H9 (cell line): ENCODE measurements around the gene PAAF1. TPM values are rescaled to one million over a fixed set of nuclear protein-coding genes. Genes with fewer than 3 reads are reported as not detected.

Experiments
- DNase-seq: peaks from one replicate; pipeline ENCODE4 v3.0.0-alpha.2; 2017
- H2AFZ ChIP-seq: one replicate; pipeline ENCODE4 v1.6.1; 2013; ENCODE audit warnings: mild to moderate bottlenecking, low read length, control low read depth, moderate library complexity
- H2AK5ac ChIP-seq: 2 replicates; pipeline ENCODE4 v1.6.1; 2013; ENCODE audit warnings: low read length, control low read depth, mixed read lengths; ENCODE audit not compliant: insufficient read length
- H2BK120ac ChIP-seq: one replicate; pipeline ENCODE4 v1.6.1; 2013; ENCODE audit warnings: low read depth, mild to moderate bottlenecking, low read length, control low read depth, inconsistent platforms; ENCODE audit not compliant: poor library complexity, severe bottlenecking
- H2BK12ac ChIP-seq: 2 replicates; pipeline ENCODE4 v1.6.1; 2013; ENCODE audit warnings: low read length, control low read depth, mixed read lengths, low read depth; ENCODE audit not compliant: insufficient read length
- H2BK15ac ChIP-seq: 2 replicates; pipeline ENCODE4 v1.6.1; 2013; ENCODE audit warnings: low read depth, low read length, control low read depth
- H2BK20ac ChIP-seq: one replicate; pipeline ENCODE4 v1.6.1; 2013; ENCODE audit warnings: low read depth, mild to moderate bottlenecking, low read length, control low read depth, inconsistent platforms; ENCODE audit not compliant: poor library complexity, severe bottlenecking
- H2BK5ac ChIP-seq: 2 replicates; pipeline ENCODE4 v1.6.1; 2013; ENCODE audit warnings: low read length, control low read depth, mixed read lengths; ENCODE audit not compliant: insufficient read length
- H3K14ac ChIP-seq: 2 replicates; pipeline ENCODE4 v1.6.1; 2013; ENCODE audit warnings: low read length, control low read depth; ENCODE audit not compliant: insufficient read depth
- H3K18ac ChIP-seq: 2 replicates; pipeline ENCODE4 v1.6.1; 2013; ENCODE audit warnings: low read depth, mild to moderate bottlenecking, mixed read lengths, low read length, control low read depth; ENCODE audit not compliant: insufficient read length
- H3K23ac ChIP-seq: 2 replicates; pipeline ENCODE4 v1.6.1; 2013; ENCODE audit warnings: low read length, control low read depth, mixed read lengths, low read depth; ENCODE audit not compliant: insufficient read length
- H3K23me2 ChIP-seq: 2 replicates; pipeline ENCODE4 v1.6.1; 2013; ENCODE audit warnings: low read depth, mild to moderate bottlenecking, mixed read lengths, low read length, control low read depth; ENCODE audit not compliant: insufficient read length, poor library complexity, severe bottlenecking
- H3K27ac ChIP-seq: 2 replicates; pipeline ENCODE4 v1.5.1; 2013; ENCODE audit warnings: low read length, control low read depth, mixed read lengths, low read depth; ENCODE audit not compliant: insufficient read length
- H3K27me3 ChIP-seq: 2 replicates; pipeline ENCODE4 v1.6.1; 2013; ENCODE audit warnings: low read length, control low read depth, inconsistent platforms; ENCODE audit not compliant: insufficient read depth
- H3K4ac ChIP-seq: 2 replicates; pipeline ENCODE4 v1.6.1; 2013; ENCODE audit warnings: low read depth, mild to moderate bottlenecking, control low read depth, inconsistent platforms, low read length, moderate library complexity
- H3K4me1 ChIP-seq: 2 replicates; pipeline ENCODE4 v1.6.1; 2013; ENCODE audit warnings: low read length, control low read depth, inconsistent platforms; ENCODE audit not compliant: insufficient read depth
- H3K4me2 ChIP-seq: 2 replicates; pipeline ENCODE4 v1.6.1; 2013; ENCODE audit warnings: low read length, control low read depth, mixed read lengths; ENCODE audit not compliant: insufficient read length, insufficient read depth
- H3K56ac ChIP-seq: 2 replicates; pipeline ENCODE4 v1.6.1; 2013; ENCODE audit warnings: low read depth, mild to moderate bottlenecking, mixed read lengths, low read length, control low read depth; ENCODE audit not compliant: insufficient read length
- H3K79me1 ChIP-seq: 2 replicates; pipeline ENCODE4 v1.6.1; 2013; ENCODE audit warnings: low read depth, mild to moderate bottlenecking, moderate library complexity, low read length, control low read depth, inconsistent platforms; ENCODE audit not compliant: insufficient read depth, poor library complexity, severe bottlenecking
- H3K79me2 ChIP-seq: 2 replicates; pipeline ENCODE4 v1.6.1; 2013; ENCODE audit warnings: low read length, control low read depth, inconsistent platforms; ENCODE audit not compliant: insufficient read depth
- H3K9ac ChIP-seq: 2 replicates; pipeline ENCODE4 v1.6.1; 2013; ENCODE audit warnings: low read length, control low read depth, mixed read lengths; ENCODE audit not compliant: insufficient read length; ENCODE audit errors: extremely low read depth
- H3K9me3 ChIP-seq: one replicate; pipeline ENCODE4 v1.6.1; 2013; ENCODE audit warnings: low read depth, low read length, inconsistent platforms; ENCODE audit not compliant: control insufficient read depth
- H3T11ph ChIP-seq: one replicate; pipeline ENCODE4 v1.6.1; 2013; ENCODE audit warnings: mild to moderate bottlenecking, low read length, control low read depth, inconsistent platforms
- H4K20me1 ChIP-seq: one replicate; pipeline ENCODE4 v1.6.1; 2013; ENCODE audit not compliant: control insufficient read depth, insufficient read length, insufficient read depth
- H4K5ac ChIP-seq: 2 replicates; pipeline ENCODE4 v1.6.1; 2013; ENCODE audit warnings: low read depth, mild to moderate bottlenecking, mixed read lengths, low read length, control low read depth; ENCODE audit not compliant: insufficient read length
- H4K8ac ChIP-seq: replicated peaks from 2 replicates; pipeline ENCODE4 v1.6.1; 2013; ENCODE audit warnings: low read length, control low read depth, mixed read lengths, low read depth; ENCODE audit not compliant: insufficient read length
- H4K91ac ChIP-seq: 2 replicates; pipeline ENCODE4 v1.6.1; 2013; ENCODE audit warnings: low read depth, mild to moderate bottlenecking, moderate library complexity, mixed read lengths, low read length, control low read depth; ENCODE audit not compliant: insufficient read length
- H3K27ac Mint-ChIP-seq, 3 experiments: 2 replicates in 2 of 3; 3 replicates in 1 of 3; pipeline ENCODE4 v1.8.0; 2020 to 2021; ENCODE audit warnings: mixed read lengths in 3 of 3, mild to moderate bottlenecking in 1 of 3, moderate library complexity in 1 of 3
- H3K27me3 Mint-ChIP-seq: 2 replicates; pipeline ENCODE4 v1.8.0; 2021; ENCODE audit warnings: low read depth, mild to moderate bottlenecking, moderate library complexity, mixed read lengths
- H3K36me3 Mint-ChIP-seq, 3 experiments: 2 replicates in 2 of 3; 3 replicates in 1 of 3; pipeline ENCODE4 v1.8.0; 2020 to 2021; ENCODE audit warnings: low read depth in 3 of 3, mixed read lengths in 3 of 3; ENCODE audit not compliant: insufficient read depth in 1 of 3
- H3K4me1 Mint-ChIP-seq, 2 experiments: 2 replicates each; pipeline ENCODE4 v1.8.0; 2020; ENCODE audit warnings: mixed read lengths in 2 of 2
- H3K4me3 Mint-ChIP-seq, 2 experiments: 2 replicates in 1 of 2; 3 replicates in 1 of 2; pipeline ENCODE4 v1.8.0; 2020 to 2021; ENCODE audit warnings: mild to moderate bottlenecking in 2 of 2, mixed read lengths in 2 of 2, moderate library complexity in 1 of 2
- H3K9me3 Mint-ChIP-seq, 2 experiments: 2 replicates in 1 of 2; 3 replicates in 1 of 2; pipeline ENCODE4 v1.8.0; 2020; ENCODE audit warnings: mild to moderate bottlenecking in 2 of 2, mixed read lengths in 2 of 2, moderate library complexity in 1 of 2
- whole genome bisulfite sequencing: extraction: QIAGEN DNeasy Blood & Tissue Kit; methylation state at CpG from one replicate; pipeline ENCODE4 v1.1.7; 2013; ENCODE audit warnings: missing lambda C conversion rate, low lambda C conversion rate, mixed read lengths; ENCODE audit not compliant: insufficient read length; ENCODE audit errors: extremely low coverage; 5-methylcytosine and 5-hydroxymethylcytosine counted together
- total RNA-seq: library from RNA; stranded (reverse); gene quantifications from 2 replicates; pipeline ENCODE4 v1.2.1, GENCODE V29; 2021
- TF ChIP-seq, protein P1 (sequence below): fragments of 200-600 bp; sonication (generic); conservative IDR thresholded peaks from 3 replicates; pipeline ENCODE4 v1.8.0; 2021; ENCODE audit warnings: antibody characterized with exemption, mild to moderate bottlenecking

Gene PAAF1
- total RNA-seq, 1 experiment from 2014 or later = 24.3 TPM

DNA sequence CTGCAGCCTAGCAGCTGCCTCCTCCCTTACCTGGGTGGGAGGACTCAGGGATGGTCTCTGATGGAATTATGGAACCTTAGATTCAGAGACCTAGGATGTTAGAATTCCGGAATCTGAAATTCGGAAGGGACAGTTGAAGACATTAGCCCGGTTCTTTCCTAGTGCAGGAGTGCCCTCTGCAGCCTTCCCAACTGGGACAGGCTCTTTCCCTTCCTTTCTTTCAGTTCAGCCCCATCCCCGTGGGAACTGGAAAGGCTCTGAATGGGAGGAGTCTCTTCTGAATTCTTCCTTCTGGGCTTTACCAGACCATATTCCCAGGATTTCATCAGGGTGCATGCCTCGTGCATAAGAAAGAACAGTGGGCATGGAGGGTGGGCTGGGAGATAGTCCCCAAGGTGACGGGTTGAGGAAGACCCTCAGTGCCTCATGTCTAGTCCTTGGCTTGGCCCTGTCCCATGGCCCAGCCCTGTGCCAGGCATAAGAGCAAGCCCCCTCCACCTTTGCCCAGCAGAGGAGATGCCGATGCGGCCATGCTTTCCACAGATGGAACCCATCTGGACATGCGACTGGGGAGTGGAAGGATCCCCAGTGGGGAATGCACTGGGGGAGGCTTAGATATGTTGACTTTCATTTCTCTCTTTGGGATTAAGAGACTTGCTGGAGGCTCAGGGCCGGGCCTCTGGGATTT, 88.4 kb downstream of the PAAF1 start:
- no peaks in the 10 kb centered on the region for H3K23me2 ChIP-seq
- no peak for DNase-seq

More for the DNA sequence above, 88.4 kb downstream of the PAAF1 start:
- Histone ChIP-seq H2BK5ac (no peak overlapping the region), H2BK120ac (no peak overlapping the region), H3K27me3 (no peaks in the 10 kb centered on the region), H3K23ac (no peak overlapping the region), H3K56ac (no peak overlapping the region), H3K79me1 (no peaks in the 10 kb centered on the region), H4K8ac (no peak overlapping the region), H3K14ac (no peak overlapping the region), H3K18ac (no peak overlapping the region), H2BK15ac (no peak overlapping the region), H3K4me1 (no peaks in the 10 kb centered on the region), H3K9ac (no peak overlapping the region), H3K79me2 (no peaks in the 10 kb centered on the region), H4K20me1 (no peaks in the 10 kb centered on the region), H2AK5ac (no peak overlapping the region), H3K9me3 (no peaks in the 10 kb centered on the region), H2AFZ (no peak overlapping the region), H4K5ac (no peak overlapping the region), H3K4me2 (no peak overlapping the region), H2BK20ac (no peak overlapping the region), H2BK12ac (no peak overlapping the region), H3K4ac (no peak overlapping the region), H3T11ph (no peak overlapping the region), H3K27ac (no peak overlapping the region), H4K91ac (no peak overlapping the region)
- H3K36me3 Mint-ChIP-seq = no peaks in the 10 kb centered on the region
- peak overlapping the region; percentile 17 to 50; a peak in 2 of 5 replicates for H3K4me3 Mint-ChIP-seq
- no peak overlapping the region for H3K27ac Mint-ChIP-seq
- H3K9me3 Mint-ChIP-seq = peaks cover 0 to 2% of the 10 kb centered on the region in 2 experiments; a peak in 1 of 5 replicates
- no CpG with 5 or more reads among the region's 10 CpGs for WGBS
- TF ChIP-seq, protein P1, sequence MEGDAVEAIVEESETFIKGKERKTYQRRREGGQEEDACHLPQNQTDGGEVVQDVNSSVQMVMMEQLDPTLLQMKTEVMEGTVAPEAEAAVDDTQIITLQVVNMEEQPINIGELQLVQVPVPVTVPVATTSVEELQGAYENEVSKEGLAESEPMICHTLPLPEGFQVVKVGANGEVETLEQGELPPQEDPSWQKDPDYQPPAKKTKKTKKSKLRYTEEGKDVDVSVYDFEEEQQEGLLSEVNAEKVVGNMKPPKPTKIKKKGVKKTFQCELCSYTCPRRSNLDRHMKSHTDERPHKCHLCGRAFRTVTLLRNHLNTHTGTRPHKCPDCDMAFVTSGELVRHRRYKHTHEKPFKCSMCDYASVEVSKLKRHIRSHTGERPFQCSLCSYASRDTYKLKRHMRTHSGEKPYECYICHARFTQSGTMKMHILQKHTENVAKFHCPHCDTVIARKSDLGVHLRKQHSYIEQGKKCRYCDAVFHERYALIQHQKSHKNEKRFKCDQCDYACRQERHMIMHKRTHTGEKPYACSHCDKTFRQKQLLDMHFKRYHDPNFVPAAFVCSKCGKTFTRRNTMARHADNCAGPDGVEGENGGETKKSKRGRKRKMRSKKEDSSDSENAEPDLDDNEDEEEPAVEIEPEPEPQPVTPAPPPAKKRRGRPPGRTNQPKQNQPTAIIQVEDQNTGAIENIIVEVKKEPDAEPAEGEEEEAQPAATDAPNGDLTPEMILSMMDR = no peak
- peaks cover 4% of the 10 kb centered on the region for H3K27me3 Mint-ChIP-seq
- peaks cover 6 to 14% of the 10 kb centered on the region in 2 experiments for H3K4me1 Mint-ChIP-seq
